C4-2B (cell line): ENCODE measurements around the gene TMEM139.

Experiments used
- CTCF ChIP-seq: fragments of 450-650 bp; conservative IDR thresholded peaks from 2 replicates; pipeline ENCODE4 v1.5.1; 2017; ENCODE audit warnings: mild to moderate bottlenecking
- ZFX ChIP-seq: fragments of 450-650 bp; IDR thresholded peaks from 2 replicates; pipeline ENCODE4 v1.6.1; 2017

GRCh38 chr7:143300959-143301935 is 16.5 kb downstream of the TMEM139 start:
- TF ChIP-seq CTCF: no peak
- TF ChIP-seq ZFX: no peak
